ENCODE measurements around the gene AQP12A. TPM values are rescaled to one million over a fixed set of nuclear protein-coding genes. Genes with fewer than 3 reads are reported as not detected.

AQP12A gene
- total and polyA plus RNA-seq, 9 of the 15 experiments (the other 6 are each of a cell fraction or from before 2014, with no cell fraction given) = not detected

GRCh38 chr2:240733803-240734495, 42.3 kb downstream of the AQP12A start:
- no peak overlapping the region for H2AFZ ChIP-seq (ENCODE audit: low read depth, low read length)
- no peak overlapping the region; a peak in 1 of 4 replicates for H3K9ac ChIP-seq (ENCODE audit: insufficient read depth in 1 of 2, low read depth in 2 of 2, low read length in 2 of 2)
- ChIA-PET POLR2A (no interaction called here), CTCF (ENCODE audit: low intra/inter-chr PET ratio) (no interaction called here)
- in situ Hi-C loops (cut with MboI) (no loop called here), intact Hi-C loops (cut with micrococcal nuclease) (no loop called here)
- H3K27me3 ChIP-seq (ENCODE audit: control insufficient read depth in 2 of 2, insufficient read depth in 2 of 2, low read length in 2 of 2) = peaks cover 2 to 52% of the 10 kb centered on the region in 2 experiments; a peak in 4 of 5 replicates
- H3K27ac ChIP-seq (ENCODE audit: extremely low read depth, low read depth, low read length) = no peak overlapping the region
- FAIRE-seq (no peak), DNase-seq (ENCODE audit: extremely low read depth in 1 of 4, low spot score in 3 of 4) (no peak), ATAC-seq (peak; percentile 48; the same call in 1 of the 3 replicates)
- no TSS peak for BruUV-seq (replicated peaks)
- TF ChIP-seq CTCF (IDR thresholded peaks at IDR 0.05 in 2 of 3, conservative IDR thresholded peaks at IDR 0.05 in 1 of 3; ENCODE audit: insufficient read depth in 2 of 3, low read depth in 1 of 3, low read length in 3 of 3) (0 out of 6 replicates have a peak, but pooled peaks of 1 of the 3 experiments have one; percentile 19), KDM5B (IDR thresholded peaks at IDR 0.05; ENCODE audit: insufficient replicate concordance, low read depth, low read length) (no peak), NR2C2 (CRISPR knock-in tag; IDR thresholded peaks at IDR 0.05) (no peak), NR2C2 (tag; IDR thresholded peaks at IDR 0.05) (no peak)
- H3K79me2 ChIP-seq (ENCODE audit: control insufficient read depth, insufficient read depth, low read length) = no peaks in the 10 kb centered on the region
- no peak overlapping the region for H3K4me2 ChIP-seq (ENCODE audit: insufficient read depth, low read length)
- no peaks in the 10 kb centered on the region for H3K36me3 ChIP-seq (ENCODE audit: control insufficient read depth, insufficient read depth, low read length)
- H3K4me1 ChIP-seq (replicated peaks in 1 of 2; ENCODE audit: control insufficient read depth in 2 of 2, insufficient read depth in 2 of 2, low read length in 2 of 2) = peaks cover 0 to 7% of the 10 kb centered on the region in 2 experiments; a peak in 1 of 5 replicates
- no peaks in the 10 kb centered on the region for H3K9me3 ChIP-seq (replicated peaks; ENCODE audit: control insufficient read depth, insufficient read depth, low read depth, low read length)
- H3K9me1 ChIP-seq (ENCODE audit: control insufficient read depth, insufficient read depth, low read length) = no peaks in the 10 kb centered on the region
- no peak overlapping the region for H3K4me3 ChIP-seq
- WGBS (ENCODE audit: insufficient coverage, low coverage, missing lambda C conversion rate) = 0% methylated on average over 8 of the region's 24 CpGs
- H4K20me1 ChIP-seq (replicated peaks; ENCODE audit: control insufficient read depth, insufficient read depth, low read length) = no peaks in the 10 kb centered on the region
